Measurements from ENCODE around the gene CCDC180.
"Not testable (repeated sequence)": the region's sequence is repeated elsewhere in the genome, so short reads cannot be mapped to it uniquely, and the experiment has no call there.

Gene CCDC180

DNA sequence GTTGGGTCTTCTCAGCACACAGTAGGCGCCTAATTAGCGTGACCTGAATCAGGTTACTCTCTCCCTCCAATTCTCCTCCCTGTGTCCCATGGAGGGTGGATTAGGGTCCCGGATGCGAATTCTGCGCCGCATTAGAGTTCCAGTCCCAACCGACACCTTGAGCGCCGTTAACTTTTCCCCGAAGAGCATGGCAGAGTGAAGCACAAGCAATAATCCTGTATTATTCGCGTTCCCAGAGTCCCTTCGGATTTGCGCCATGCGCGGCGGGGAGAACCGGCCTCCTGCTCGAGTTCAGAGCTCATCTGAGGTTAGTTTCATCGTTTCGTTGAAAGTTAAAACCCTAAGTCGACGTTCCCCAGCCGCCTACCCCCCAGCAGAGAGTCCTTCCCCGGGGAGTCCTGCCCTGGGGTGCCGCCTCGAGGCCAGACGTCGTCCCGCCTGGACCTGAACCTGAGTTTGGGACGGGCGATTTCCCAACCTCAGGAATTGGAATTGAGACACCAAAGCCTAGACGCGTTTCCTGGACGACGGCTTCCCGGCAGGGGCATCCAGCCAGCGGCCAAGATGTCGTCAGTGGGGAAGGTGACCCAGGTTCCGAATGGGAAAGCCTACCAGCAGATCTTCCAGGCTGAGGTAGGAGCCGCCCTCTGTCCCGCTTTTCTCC, at the start of gene CCDC180:
TSS of gene CCDC180 (plus strand) at position 160 of the 664 bp plus-strand sequence. CDS start at position 565, 405 bp downstream.
- in situ Hi-C loops (cut with MboI; ENCODE audit: low sequenced_read_pairs), result no loop called here

DNA sequence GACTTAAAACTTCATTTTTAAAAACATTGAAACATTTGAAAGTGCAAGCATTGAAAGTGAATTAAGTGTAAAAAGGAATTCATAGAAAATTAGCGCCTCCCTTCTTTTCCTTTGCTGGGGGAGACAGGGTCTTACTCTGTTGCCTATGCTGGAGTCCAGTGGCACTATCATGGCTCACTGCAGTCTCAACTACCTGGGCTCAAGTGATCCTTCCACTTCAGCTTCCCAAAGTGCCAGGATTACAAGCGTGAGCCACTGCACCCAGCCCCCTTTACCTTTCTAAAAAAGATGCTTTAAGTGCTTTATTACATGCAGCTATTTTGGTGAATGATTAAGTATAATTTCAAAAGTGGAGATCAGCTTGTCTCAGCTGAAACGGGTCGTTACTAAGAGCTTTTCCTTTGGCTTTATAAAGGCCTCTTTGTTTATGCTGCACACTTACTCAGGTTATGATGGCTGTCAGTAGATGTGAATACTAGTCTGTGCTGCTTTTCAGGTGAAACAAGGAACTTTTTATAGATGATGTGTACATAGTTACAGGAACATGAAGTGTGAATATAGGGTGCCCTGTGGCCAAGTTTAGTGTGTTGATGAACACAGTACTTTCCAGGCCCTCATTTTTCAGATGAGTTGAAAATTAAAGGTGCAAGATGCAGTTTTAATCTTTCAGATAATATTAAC, 47.5 kb upstream of the CCDC180 start:
- in situ Hi-C loops (cut with MboI; ENCODE audit: low sequenced_read_pairs), result not testable (repeated sequence)

DNA sequence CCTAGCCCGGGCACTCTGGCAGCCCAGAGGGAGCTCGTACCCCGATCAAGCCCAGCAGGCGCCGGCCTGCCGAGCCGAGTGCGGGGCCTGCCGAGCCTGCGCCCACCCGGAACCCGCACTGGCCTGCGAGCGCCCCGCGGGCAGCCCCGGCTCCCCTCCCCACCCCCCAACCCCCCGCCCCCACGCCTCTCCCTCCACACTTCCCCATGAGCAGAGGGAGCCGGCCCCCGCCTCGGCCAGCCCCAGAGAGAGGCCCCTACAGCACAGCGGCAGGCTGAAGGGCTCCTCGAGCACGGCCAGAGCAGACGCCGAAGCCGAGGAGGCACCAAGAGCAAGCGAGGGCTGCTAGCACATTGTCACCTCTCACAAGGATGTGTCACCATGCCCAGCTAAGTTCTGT, 36.2 kb upstream of the CCDC180 start:
- in situ Hi-C loops (cut with MboI; ENCODE audit: low sequenced_read_pairs), result no loop called here

DNA sequence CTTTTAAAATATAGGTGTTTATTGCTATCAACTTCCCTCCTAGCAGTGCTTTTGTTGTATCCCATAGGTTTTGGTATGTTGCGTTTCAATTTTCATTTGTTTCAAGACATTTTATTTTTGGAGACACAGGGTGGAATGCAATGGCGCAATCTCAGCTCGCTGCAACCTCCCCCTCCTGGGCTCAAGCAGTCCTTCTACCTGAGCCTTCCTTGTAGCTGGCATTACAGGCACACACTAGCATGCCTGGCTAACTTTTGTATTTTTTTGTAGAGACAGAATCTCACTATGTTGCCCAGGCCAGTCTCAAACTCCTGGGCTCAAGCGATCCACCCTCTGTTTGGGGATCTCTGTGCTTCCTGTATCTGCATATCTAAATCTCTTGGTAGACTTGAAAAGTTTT, 35.4 kb upstream of the CCDC180 start:
- in situ Hi-C loops (cut with MboI; ENCODE audit: low sequenced_read_pairs), result no loop called here

DNA sequence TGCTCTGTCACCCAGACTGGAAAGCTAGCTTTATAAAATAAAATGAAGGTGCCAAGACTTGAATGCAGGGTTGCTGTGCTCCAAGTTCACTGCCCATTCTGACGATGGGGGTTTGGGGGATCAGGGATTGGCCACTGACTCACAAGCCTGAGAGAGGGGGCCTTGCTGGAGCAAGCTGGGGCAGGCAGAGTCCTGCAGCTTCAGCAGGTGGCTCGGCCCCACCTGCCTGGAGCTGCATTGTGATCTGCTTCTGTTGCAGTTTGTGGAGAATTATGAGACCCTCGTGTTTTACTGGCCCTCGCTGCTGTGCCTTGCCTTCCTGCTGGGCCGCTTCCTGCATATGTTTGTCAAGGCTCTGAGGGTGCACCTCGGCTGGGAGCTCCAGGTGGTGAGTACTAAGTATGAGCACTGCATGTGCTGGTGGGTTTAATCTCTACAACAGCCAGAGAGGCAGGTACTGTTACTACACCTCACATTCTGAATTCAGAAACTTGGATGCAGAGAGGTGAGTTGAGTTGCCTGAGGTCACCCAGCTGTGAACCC, 31.1 kb upstream of the CCDC180 start:
- in situ Hi-C loops (cut with MboI; ENCODE audit: low sequenced_read_pairs), result no loop called here

DNA sequence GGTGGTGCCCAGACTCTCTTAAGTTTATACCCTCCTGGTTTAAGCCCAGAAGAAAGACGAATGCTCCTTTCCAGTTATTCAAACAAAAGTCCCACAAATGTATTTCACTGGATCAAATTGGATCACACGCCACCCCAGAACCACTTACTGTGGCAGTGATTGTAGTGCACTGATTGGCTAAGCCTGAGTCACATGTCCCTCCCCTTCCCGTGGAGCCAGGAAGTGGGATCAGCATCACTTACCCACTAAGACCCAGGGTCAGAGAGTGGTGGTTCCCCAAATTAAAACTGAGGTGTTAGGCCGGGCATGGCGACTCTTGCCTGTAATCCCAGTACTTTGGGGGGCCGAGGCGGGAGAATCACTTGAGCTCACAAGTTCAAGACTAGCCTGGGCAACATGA, 29.5 kb upstream of the CCDC180 start:
- in situ Hi-C loops (cut with MboI; ENCODE audit: low sequenced_read_pairs), result no loop called here

DNA sequence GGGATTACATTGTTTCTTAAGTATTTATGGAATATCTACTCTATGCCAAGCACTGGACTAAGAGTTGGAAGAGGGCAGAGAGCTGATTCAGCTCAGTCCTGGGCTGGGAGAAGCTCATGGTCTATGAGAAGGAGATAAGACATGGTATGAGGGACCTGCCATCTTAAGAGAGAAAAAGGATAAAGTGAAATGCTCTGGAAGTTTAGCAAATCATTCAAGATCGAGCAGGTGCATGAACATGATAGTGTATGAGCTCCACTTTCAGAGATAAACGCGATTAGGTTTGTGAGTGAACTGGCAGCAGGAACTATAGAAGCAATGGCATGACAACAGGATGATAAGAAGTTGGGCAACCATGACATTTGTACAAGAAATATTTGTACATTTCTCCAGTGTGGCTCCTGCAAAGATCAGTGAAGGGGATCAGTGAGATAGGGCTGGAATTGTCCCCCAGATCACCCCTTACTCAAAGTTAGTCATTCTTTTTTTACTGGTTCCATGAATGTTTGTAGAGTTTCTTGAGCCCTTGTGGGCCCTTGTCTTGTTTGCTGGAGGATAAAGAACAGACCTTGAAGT, 26.6 kb upstream of the CCDC180 start:
- in situ Hi-C loops (cut with MboI; ENCODE audit: low sequenced_read_pairs), result no loop called here

DNA sequence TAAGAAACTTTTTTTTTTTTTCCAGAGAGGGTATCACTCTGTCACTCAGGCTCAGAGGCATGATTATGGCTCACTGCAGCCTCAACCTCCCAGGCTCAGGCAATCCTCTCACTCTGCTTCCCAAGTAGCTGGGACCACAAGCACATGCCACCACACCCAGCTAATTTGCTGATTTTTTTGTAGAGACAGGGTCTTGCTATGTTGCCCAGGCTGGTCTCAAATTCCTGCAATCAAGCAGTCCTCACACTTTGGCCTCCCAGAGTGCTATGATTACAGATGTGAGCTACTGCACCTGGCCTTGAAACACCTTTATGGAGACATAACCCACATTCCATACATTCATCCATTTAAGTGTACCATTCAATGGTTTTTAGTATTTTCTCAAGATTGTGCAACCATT, 23.7 kb upstream of the CCDC180 start:
- in situ Hi-C loops (cut with MboI; ENCODE audit: low sequenced_read_pairs), result no loop called here

DNA sequence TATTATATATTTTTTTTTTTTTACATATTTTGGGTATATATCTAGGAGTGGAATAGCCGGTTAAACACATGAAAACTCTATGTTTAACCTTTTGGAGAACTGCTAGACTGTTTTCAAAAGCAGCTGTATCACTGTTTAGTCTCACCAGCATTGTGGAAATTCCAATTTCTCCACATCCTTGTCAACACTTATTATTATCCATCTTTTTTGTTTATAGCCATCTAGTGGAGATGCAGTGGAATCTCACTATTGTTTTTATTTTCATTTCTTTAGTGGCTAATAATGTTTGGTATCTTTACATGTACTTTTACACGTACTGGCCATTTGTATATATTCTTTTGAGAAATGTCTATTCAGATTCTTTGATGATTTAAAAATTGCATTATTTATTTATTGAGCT, 22.7 kb upstream of the CCDC180 start:
- in situ Hi-C loops (cut with MboI; ENCODE audit: low sequenced_read_pairs), result no loop called here

DNA sequence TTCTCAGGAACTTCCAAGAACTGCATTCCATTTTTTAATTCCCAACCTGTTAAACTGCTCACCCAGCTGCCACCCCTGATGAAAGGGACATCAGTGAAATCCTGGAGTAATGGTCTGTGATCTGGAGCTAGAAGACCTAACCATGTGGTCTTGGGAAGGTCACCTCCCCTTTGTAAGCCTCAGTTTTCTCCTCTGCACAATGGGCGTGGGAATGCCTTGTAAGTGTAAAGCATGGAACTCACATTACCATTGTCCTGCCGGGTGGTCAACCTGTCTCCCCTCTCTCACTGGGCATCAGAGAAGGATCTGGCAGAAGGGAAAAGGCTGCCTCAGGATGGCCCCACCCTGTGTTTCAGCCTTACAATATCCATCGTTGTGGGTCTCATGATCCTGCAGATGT, 15.3 kb upstream of the CCDC180 start:
- in situ Hi-C loops (cut with MboI; ENCODE audit: low sequenced_read_pairs), result no loop called here

DNA sequence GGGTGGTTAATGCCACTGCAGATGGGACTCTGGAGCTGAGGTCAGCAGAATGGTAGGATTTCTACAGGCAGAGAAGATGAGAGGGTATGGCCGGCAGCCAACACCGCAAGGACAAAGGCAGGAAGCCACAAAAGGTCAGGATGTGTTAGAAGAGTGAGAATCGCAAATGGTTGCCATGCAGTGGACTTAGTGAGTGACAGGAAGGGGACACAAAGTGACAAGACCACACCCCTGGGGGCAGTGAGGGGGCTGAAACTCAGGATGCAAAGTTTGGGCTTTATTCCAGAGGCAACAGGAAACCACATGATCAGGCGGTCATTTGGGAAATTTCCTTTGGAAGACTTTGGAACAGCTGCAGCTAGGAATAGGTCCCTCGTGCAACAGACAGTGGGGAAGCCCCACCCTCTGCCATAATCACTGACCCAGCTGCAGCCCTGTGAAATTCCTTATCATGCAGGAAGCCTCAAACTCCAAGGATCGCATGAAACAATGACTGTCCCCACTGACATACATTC, 14.2 kb upstream of the CCDC180 start:
- in situ Hi-C loops (cut with MboI; ENCODE audit: low sequenced_read_pairs), result no loop called here

DNA sequence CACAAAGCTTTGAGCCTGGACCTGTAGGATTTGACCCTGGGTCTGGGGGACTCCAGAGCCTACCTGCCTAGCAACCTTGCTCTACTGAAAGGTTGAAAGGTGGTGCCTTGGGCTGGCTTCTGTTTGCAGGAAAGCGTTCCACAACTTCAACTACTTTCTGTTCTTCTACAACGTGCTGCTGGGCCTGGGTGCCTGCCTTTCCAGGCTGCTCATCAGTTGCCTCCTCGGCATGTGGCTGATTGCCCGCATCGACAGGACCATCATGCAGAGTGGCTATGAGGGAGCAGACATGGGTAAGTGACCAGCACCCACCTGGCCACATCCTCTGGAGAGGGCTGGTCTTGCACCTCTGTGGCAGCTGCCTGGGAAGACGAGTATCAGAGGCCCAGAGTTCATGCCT, 13.6 kb upstream of the CCDC180 start:
- in situ Hi-C loops (cut with MboI; ENCODE audit: low sequenced_read_pairs), result no loop called here

DNA sequence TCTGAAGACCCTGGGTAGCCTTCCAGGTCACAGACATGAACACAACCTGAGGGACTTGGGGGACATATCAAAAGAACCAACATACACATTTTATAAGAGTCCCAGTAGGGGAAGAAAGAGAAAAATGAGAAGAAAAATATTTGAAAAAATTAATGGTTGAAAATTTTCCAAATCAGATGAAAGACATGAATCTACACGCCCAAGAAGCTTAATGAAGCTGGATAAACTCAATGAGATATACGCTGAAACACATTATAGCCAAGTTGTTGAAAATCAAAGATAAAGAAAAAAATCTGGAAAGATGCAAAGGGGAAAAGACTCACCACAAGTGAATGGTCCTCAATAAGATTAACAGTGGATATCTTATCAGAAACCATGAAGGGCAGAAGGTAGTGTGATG, 9.6 kb upstream of the CCDC180 start:
- in situ Hi-C loops (cut with MboI; ENCODE audit: low sequenced_read_pairs), result no loop called here

DNA sequence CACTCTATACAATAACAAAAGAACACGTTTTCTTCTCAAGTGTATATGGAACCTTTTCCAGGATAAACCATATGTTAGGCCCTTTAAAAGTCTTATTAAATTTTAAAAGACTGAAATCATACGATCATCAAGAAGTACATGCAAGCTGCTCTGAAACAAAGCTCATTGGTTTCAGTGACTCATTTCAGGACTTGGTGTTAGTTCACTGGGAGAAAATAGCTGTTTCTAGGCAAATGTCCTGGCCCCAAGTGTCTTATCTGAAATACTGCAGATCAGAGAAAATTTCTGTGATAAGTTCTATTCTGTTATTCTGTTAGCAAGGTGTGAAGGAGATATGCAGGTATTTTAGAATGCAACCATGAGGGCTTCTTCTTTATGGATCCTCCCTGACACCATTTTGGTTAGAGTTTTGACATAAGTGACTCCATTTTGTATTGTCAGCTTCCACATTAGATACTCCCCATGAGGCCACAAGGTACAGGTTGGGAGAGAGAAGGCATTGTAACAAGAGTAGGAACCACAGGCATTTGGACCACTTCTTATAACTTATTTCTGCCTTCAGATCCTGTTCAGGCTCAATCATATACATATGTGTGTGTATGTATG, 7.5 kb upstream of the CCDC180 start:
- in situ Hi-C loops (cut with MboI; ENCODE audit: low sequenced_read_pairs), result no loop called here

DNA sequence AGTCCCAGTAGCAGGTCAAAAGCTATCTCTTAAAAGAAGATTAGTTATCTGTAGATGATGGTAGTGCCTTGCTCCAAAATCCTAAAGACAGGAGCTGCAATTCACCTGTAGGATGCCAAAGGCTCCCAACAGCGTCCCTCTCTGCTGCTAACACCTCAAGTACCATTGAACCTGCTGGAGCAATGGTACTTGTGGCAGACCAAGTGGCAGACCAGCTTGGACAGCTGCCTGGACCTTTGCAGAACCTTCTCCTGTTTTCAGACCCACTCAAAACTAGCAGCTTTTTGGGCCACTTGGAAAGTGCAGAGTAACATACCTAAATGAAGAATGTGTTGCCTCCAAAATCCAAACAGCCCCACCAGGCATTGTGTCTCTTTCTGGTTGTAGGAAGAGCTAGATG, 6.9 kb upstream of the CCDC180 start:
- in situ Hi-C loops (cut with MboI; ENCODE audit: low sequenced_read_pairs), result no loop called here

DNA sequence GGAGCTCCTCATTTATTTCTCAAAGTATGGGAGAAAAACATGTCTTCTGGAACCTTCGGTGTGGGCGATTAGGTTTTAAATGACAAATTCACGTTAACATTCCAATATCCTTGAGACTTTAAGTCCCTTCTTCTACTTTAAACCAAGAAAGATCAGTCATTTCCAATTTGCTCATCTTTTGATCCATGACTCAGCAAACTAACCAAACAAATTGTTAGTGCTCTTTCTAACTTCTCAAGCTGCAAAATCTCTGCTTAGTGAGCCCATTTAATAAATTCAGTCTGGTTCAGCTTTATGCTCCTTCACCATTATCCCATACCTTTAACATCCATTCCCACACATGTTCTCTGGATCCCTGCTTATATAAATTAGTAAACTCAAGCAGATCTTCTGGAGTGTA, 5.5 kb upstream of the CCDC180 start:
- in situ Hi-C loops (cut with MboI; ENCODE audit: low sequenced_read_pairs), result no loop called here

DNA sequence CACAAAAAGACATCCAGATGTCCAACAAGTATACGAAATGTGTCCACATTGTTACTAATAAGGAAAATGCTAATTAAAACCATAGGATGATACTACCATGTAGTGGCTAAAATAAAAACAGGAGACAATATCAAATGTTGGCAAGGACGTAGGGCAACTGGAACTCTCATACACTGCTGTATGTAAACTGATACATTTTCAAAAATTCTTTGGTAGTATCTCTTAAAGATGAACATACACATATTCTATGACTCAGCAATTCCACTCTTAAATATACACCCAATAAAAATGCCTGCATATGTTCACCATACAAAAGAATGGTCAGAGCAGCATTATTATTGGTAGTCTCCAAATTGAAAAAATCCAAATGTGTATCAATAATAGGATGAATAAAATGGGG, 2.9 kb upstream of the CCDC180 start:
- in situ Hi-C loops (cut with MboI; ENCODE audit: low sequenced_read_pairs), result no loop called here

DNA sequence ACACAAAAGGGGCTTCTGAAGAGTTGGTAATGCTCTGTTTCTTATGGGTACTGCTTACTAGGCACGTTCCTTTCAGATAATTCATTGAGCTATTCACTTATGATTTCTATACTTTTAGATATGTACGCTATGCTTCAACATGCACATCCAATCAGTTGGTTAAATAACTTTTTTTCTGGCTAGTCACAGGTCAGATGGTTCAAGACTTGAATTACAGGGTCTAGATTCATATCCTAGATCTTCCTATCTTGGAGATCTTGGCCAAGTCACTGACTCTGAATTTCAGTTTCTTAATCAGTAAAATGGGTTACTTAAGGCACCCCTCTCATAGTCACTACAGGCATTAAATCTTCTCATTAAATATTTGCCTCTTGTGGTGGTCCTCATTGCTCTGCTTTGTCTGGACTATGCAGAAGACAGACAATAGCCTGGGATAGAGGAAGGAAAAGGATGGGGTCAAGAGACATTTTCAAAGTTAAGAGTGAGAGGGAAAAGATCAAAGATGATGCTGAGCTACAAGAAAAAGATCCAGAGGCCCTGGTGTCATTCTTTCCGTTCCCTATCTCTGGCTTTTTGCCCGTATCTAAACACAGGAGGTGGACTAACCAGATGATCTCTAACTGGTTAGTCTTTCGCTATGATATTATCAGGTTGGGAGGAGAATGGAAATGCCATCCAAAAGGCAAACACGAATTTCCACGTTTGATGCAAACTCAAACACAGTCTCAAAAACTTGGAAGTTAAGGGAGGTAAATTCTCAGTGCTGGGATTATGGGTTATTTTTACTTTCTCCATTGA, 1.8 kb upstream of the CCDC180 start:
- in situ Hi-C loops (cut with MboI; ENCODE audit: low sequenced_read_pairs), result no loop called here

DNA sequence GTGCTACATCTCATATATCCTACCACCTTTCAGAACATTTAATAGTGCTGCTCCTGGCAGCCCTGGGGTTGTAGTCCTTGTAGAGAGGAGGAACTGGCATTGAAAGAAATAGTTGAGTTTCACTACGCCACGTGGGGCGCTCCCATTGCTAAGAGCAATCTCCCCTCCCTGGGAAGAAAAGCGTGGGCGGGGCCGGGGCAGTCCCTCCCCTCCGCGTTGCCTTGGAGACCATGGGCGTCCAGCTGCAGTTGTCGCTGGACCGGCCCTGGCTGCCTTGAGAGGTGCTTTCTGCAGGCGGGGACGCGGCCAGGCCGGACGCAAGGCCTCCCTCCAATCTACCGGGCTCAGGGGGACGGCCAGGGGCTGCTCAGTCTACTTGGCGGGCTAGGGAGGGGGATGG, 368 bp upstream of the CCDC180 start:
- in situ Hi-C loops (cut with MboI; ENCODE audit: low sequenced_read_pairs), result no loop called here

DNA sequence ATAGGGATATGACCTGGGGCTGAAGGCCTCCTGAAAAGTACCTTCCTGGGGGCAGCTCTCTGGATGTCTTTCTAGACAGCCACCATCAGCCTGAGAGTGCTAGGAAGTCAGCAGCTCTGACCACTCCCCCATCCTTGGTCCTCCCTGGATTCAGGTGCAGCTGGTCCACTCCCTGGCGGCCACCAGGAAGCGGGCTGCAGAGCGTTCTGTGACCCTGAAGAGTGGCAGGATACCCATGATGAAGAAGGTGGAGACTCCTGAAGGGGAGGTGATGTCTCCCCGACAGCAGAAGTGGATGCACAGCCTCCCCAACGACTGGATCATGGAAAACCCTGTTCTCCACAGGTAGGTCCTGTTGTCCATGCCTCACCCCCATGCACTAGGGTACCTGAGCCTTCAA, 1.8 kb downstream of the CCDC180 start:
- in situ Hi-C loops (cut with MboI; ENCODE audit: low sequenced_read_pairs), result no loop called here

DNA sequence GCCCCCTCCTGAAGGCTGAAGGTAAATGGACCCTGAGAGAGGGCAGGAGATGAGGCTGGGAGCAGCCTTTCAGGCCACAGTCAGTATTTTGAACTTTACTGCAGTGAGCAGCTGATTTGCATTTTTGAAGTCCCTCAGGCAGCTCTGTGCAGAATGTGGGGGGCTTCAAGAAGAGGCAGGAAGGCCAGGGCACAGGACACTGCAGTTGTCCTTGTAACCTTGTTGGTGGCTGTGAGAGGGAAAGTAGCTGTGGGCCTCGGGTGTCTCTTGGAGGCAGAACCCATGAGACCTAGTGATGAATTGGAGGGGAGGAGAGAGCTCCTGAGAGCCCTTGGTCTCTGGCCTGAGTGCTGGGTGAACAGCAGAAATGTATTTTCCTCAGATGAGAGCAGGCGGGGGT, 2.6 kb downstream of the CCDC180 start:
- in situ Hi-C loops (cut with MboI; ENCODE audit: low sequenced_read_pairs), result no loop called here

Measured in HL-60/S4 (cell line).